Upper lobe of left lung (tissue), 4 donors: Measurements from ENCODE around the gene CCDC201.
"Not testable (repeated sequence)": the region's sequence is repeated elsewhere in the genome, so short reads cannot be mapped to it uniquely, and the experiment has no call there.

Experiments
- EP300 ChIP-seq, 4 donors: sonication (generic); formaldehyde crosslinking; IDR thresholded peaks; one replicate each; pipeline ENCODE4 v1.5.1; 2017; ENCODE audit warnings: antibody characterized with exemption in 4 of 4, control low read depth in 2 of 4
- POLR2A ChIP-seq, 4 donors: fragments of 450-650 bp; IDR thresholded peaks; one replicate each; pipeline ENCODE4 v1.5.1; 2016 to 2017; ENCODE audit warnings: antibody characterized with exemption in 4 of 4, mild to moderate bottlenecking in 2 of 4
- POLR2AphosphoS5 ChIP-seq, 2 donors: sonication (generic); formaldehyde crosslinking; IDR thresholded peaks; one replicate each; pipeline ENCODE4 v1.5.1; 2017; ENCODE audit warnings: antibody characterized with exemption in 2 of 2
- TF ChIP-seq, protein P1 (sequence below), 6 experiments: fragments of 450-650 bp in 4 of 6; fragments of 200-600 bp in 2 of 6; sonication (generic) in 2 of 6; IDR thresholded peaks; one replicate each; pipeline ENCODE4 v1.5.1; 2016 to 2019; ENCODE audit warnings: antibody characterized with exemption in 6 of 6

DNA sequence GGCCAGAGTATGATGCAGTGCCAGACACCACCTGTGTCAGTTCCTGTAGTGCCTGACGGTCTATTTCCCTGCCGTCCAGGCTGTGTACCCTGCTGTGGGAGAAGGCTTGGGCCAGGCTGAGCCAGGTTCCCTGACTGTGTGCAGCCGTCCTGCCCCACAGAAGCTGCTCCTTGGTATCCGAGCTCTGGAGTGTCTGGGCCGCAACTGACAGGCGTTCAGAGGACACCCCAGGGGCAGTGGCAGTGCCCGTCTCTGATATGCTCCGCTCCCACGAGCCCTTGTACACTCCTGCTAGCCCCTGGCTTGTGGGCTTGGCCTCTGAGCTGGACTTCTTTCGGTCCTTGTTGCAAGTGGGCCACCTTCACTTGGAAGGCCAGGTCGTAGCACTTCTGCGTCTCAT lies 55.0 kb downstream of the CCDC201 start:
- TF ChIP-seq, protein P1, sequence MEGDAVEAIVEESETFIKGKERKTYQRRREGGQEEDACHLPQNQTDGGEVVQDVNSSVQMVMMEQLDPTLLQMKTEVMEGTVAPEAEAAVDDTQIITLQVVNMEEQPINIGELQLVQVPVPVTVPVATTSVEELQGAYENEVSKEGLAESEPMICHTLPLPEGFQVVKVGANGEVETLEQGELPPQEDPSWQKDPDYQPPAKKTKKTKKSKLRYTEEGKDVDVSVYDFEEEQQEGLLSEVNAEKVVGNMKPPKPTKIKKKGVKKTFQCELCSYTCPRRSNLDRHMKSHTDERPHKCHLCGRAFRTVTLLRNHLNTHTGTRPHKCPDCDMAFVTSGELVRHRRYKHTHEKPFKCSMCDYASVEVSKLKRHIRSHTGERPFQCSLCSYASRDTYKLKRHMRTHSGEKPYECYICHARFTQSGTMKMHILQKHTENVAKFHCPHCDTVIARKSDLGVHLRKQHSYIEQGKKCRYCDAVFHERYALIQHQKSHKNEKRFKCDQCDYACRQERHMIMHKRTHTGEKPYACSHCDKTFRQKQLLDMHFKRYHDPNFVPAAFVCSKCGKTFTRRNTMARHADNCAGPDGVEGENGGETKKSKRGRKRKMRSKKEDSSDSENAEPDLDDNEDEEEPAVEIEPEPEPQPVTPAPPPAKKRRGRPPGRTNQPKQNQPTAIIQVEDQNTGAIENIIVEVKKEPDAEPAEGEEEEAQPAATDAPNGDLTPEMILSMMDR (IDR thresholded peaks at IDR 0.05): not testable (repeated sequence)
- TF ChIP-seq POLR2AphosphoS5, EP300, POLR2A (IDR thresholded peaks at IDR 0.05): not testable (repeated sequence)
